ENCODE results near the gene CDC73.

DNA sequence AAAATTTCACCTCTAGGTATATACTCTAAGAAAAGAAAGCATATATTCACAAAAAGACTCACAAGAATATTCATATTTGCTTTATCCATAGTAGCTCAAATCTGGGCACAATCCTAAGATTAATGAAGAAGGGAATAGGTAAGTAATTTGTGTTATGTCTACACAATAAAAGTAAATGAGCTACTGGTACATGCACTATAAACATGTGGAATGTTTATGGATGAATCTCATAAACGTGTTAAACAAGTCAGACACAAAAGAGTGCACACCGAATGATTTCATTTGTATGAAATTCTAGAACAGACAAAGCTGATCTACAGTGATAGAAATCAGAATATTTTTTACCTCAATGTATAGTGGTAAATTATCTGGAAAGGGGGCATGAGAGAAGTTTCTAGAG is 179.9 kb downstream of the CDC73 start:
- no peak for TF ChIP-seq EZH2phosphoT487 (IDR thresholded peaks at IDR 0.05; ENCODE audit: borderline replicate concordance)
- TF ChIP-seq, protein P1, sequence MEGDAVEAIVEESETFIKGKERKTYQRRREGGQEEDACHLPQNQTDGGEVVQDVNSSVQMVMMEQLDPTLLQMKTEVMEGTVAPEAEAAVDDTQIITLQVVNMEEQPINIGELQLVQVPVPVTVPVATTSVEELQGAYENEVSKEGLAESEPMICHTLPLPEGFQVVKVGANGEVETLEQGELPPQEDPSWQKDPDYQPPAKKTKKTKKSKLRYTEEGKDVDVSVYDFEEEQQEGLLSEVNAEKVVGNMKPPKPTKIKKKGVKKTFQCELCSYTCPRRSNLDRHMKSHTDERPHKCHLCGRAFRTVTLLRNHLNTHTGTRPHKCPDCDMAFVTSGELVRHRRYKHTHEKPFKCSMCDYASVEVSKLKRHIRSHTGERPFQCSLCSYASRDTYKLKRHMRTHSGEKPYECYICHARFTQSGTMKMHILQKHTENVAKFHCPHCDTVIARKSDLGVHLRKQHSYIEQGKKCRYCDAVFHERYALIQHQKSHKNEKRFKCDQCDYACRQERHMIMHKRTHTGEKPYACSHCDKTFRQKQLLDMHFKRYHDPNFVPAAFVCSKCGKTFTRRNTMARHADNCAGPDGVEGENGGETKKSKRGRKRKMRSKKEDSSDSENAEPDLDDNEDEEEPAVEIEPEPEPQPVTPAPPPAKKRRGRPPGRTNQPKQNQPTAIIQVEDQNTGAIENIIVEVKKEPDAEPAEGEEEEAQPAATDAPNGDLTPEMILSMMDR (IDR thresholded peaks at IDR 0.05 in 2 of 3, conservative IDR thresholded peaks at IDR 0.05 in 1 of 3; ENCODE audit: borderline replicate concordance in 1 of 3, insufficient read depth in 1 of 3, low read depth in 2 of 3, low read length in 2 of 3), result no peak
- TF ChIP-seq SRF (IDR thresholded peaks at IDR 0.05; ENCODE audit: low read depth), result no peak
- no peak for TF ChIP-seq POLR2AphosphoS5 (IDR thresholded peaks at IDR 0.05; ENCODE audit: low read depth, low read length)
- no peak for TF ChIP-seq CEBPB (IDR thresholded peaks at IDR 0.05; ENCODE audit: low read depth)
- TF ChIP-seq, protein P2, sequence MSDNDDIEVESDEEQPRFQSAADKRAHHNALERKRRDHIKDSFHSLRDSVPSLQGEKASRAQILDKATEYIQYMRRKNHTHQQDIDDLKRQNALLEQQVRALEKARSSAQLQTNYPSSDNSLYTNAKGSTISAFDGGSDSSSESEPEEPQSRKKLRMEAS (IDR thresholded peaks at IDR 0.05), result no peak
- no peak for TF ChIP-seq POLR2A (IDR thresholded peaks at IDR 0.05; ENCODE audit: borderline replicate concordance, extremely low read depth, insufficient read depth, insufficient read length)
- TF ChIP-seq ZFX (IDR thresholded peaks at IDR 0.05), result no peak
- no peak for TF ChIP-seq EZH2 (IDR thresholded peaks at IDR 0.05)
- TF ChIP-seq JUND (IDR thresholded peaks at IDR 0.05), result no peak
- TF ChIP-seq, protein P3, sequence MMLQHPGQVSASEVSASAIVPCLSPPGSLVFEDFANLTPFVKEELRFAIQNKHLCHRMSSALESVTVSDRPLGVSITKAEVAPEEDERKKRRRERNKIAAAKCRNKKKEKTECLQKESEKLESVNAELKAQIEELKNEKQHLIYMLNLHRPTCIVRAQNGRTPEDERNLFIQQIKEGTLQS (IDR thresholded peaks at IDR 0.05), result no peak

Data from HCT116 (cell line).